Measurements from ENCODE around the gene OAT.
A peak's percentile ranks its signal among the peaks of the same experiment; 100 is the strongest.

Gene OAT

GRCh38 chr10:124433461-124433860 lies 14.7 kb upstream of the OAT start:
- in situ Hi-C loops (cut with HindIII; ENCODE audit: low pct_unique_long_range_greater_than_20kb, low sequenced_read_pairs): no loop called here
- no peak for DNase-seq (ENCODE audit: low read depth in 1 of 2, low spot score in 1 of 2)
- TF ChIP-seq JUND (IDR thresholded peaks at IDR 0.05; ENCODE audit: low read depth): no peak

GRCh38 chr10:124430077-124430476 lies 11.4 kb upstream of the OAT start:
- no peak for DNase-seq (ENCODE audit: low read depth in 1 of 2, low spot score in 1 of 2)
- in situ Hi-C loops (cut with HindIII; ENCODE audit: low pct_unique_long_range_greater_than_20kb, low sequenced_read_pairs): no loop called here
- no peak for TF ChIP-seq JUND (IDR thresholded peaks at IDR 0.05; ENCODE audit: low read depth)

- in situ Hi-C loops (cut with HindIII; ENCODE audit: low pct_unique_long_range_greater_than_20kb, low sequenced_read_pairs): no loop called here
- no peak for TF ChIP-seq JUND (IDR thresholded peaks at IDR 0.05; ENCODE audit: low read depth)
- DNase-seq (ENCODE audit: low read depth in 1 of 2, low spot score in 1 of 2): no peak
These were observed 10.9 kb upstream of the OAT start for GRCh38 chr10:124429576-124429975.

- peak in 1 of 2 experiments; percentile 6 for DNase-seq (ENCODE audit: low read depth in 1 of 2, low spot score in 1 of 2)
- no peak for TF ChIP-seq JUND (IDR thresholded peaks at IDR 0.05; ENCODE audit: low read depth)
- in situ Hi-C loops (cut with HindIII; ENCODE audit: low pct_unique_long_range_greater_than_20kb, low sequenced_read_pairs): no loop called here
These were observed 9.6 kb upstream of the OAT start for GRCh38 chr10:124428207-124428777.

GRCh38 chr10:124425227-124425962 lies 6.7 kb upstream of the OAT start:
- in situ Hi-C loops (cut with HindIII; ENCODE audit: low pct_unique_long_range_greater_than_20kb, low sequenced_read_pairs): no loop called here
- no peak for TF ChIP-seq JUND (IDR thresholded peaks at IDR 0.05; ENCODE audit: low read depth)
- DNase-seq (ENCODE audit: low read depth in 1 of 2, low spot score in 1 of 2): no peak

- no peak for TF ChIP-seq JUND (IDR thresholded peaks at IDR 0.05; ENCODE audit: low read depth)
- in situ Hi-C loops (cut with HindIII; ENCODE audit: low pct_unique_long_range_greater_than_20kb, low sequenced_read_pairs): no loop called here
- DNase-seq (ENCODE audit: low read depth in 1 of 2, low spot score in 1 of 2): no peak
These were observed 5.1 kb upstream of the OAT start for GRCh38 chr10:124423813-124424212.

GRCh38 chr10:124422742-124423141 lies 4.0 kb upstream of the OAT start:
- no peak for TF ChIP-seq JUND (IDR thresholded peaks at IDR 0.05; ENCODE audit: low read depth)
- DNase-seq (ENCODE audit: low read depth in 1 of 2, low spot score in 1 of 2): no peak
- in situ Hi-C loops (cut with HindIII; ENCODE audit: low pct_unique_long_range_greater_than_20kb, low sequenced_read_pairs): no loop called here

GRCh38 chr10:124420254-124420653 lies 1.5 kb upstream of the OAT start:
- DNase-seq (ENCODE audit: low read depth in 1 of 2, low spot score in 1 of 2): no peak
- in situ Hi-C loops (cut with HindIII; ENCODE audit: low pct_unique_long_range_greater_than_20kb, low sequenced_read_pairs): no loop called here
- no peak for TF ChIP-seq JUND (IDR thresholded peaks at IDR 0.05; ENCODE audit: low read depth)

- in situ Hi-C loops (cut with HindIII; ENCODE audit: low pct_unique_long_range_greater_than_20kb, low sequenced_read_pairs): no loop called here
- no peak for DNase-seq (ENCODE audit: low read depth in 1 of 2, low spot score in 1 of 2)
- TF ChIP-seq JUND (IDR thresholded peaks at IDR 0.05; ENCODE audit: low read depth): no peak
These were observed 912 bp upstream of the OAT start for GRCh38 chr10:124419635-124420034.

GRCh38 chr10:124417895-124418725 lies 613 bp downstream of the OAT start:
- peak in 1 of 2 experiments; percentile 28 for DNase-seq (ENCODE audit: low read depth in 1 of 2, low spot score in 1 of 2)
- in situ Hi-C loops (cut with HindIII; ENCODE audit: low pct_unique_long_range_greater_than_20kb, low sequenced_read_pairs): no loop called here
- no peak for TF ChIP-seq JUND (IDR thresholded peaks at IDR 0.05; ENCODE audit: low read depth)

- in situ Hi-C loops (cut with HindIII; ENCODE audit: low pct_unique_long_range_greater_than_20kb, low sequenced_read_pairs): no loop called here
- no peak for TF ChIP-seq JUND (IDR thresholded peaks at IDR 0.05; ENCODE audit: low read depth)
- peak in 1 of 2 experiments; percentile 7 for DNase-seq (ENCODE audit: low read depth in 1 of 2, low spot score in 1 of 2)
These were observed 2.0 kb downstream of the OAT start for GRCh38 chr10:124416733-124417132.

GRCh38 chr10:124415210-124415609 lies 3.5 kb downstream of the OAT start:
- no peak for DNase-seq (ENCODE audit: low read depth in 1 of 2, low spot score in 1 of 2)

GRCh38 chr10:124414076-124414475 lies 4.6 kb downstream of the OAT start:
- DNase-seq (ENCODE audit: low read depth in 1 of 2, low spot score in 1 of 2): no peak
- no peak for TF ChIP-seq JUND (IDR thresholded peaks at IDR 0.05; ENCODE audit: low read depth)
- in situ Hi-C loops (cut with HindIII; ENCODE audit: low pct_unique_long_range_greater_than_20kb, low sequenced_read_pairs): no loop called here

More at GRCh38 chr10:124415210-124415609, 3.5 kb downstream of the OAT start:
- TF ChIP-seq JUND (IDR thresholded peaks at IDR 0.05; ENCODE audit: low read depth): no peak
- in situ Hi-C loops (cut with HindIII; ENCODE audit: low pct_unique_long_range_greater_than_20kb, low sequenced_read_pairs): no loop called here
